K562 (cell line): ENCODE results near the gene TULP4. TPM values are rescaled to one million over a fixed set of nuclear protein-coding genes. Genes with fewer than 3 reads are reported as not detected.

Source experiments
- CREBBP ChIP-seq: IDR thresholded peaks from one replicate; pipeline ENCODE4 v1.6.1; 2012; ENCODE audit warnings: low read depth, mild to moderate bottlenecking, control low read depth, inconsistent platforms, low read length
- CXXC5 ChIP-seq: fragments of 250-450 bp; sonication (Bioruptor Pico); IDR thresholded peaks from 2 replicates; pipeline ENCODE4 v1.8.0; 2022; ENCODE audit warnings: inconsistent platforms, mild to moderate bottlenecking, moderate library complexity
- EWSR1 ChIP-seq: fragments of 450-650 bp; IDR thresholded peaks from 2 replicates; pipeline ENCODE4 v1.6.1; 2018; ENCODE audit warnings: borderline replicate concordance, mild to moderate bottlenecking, low read depth, moderate library complexity; ENCODE audit not compliant: partially characterized antibody
- FOXK2 ChIP-seq, 2 experiments: fragments of 450-650 bp; IDR thresholded peaks in 1 of 2; conservative IDR thresholded peaks in 1 of 2; 2 replicates each; pipeline ENCODE4 v1.6.1; 2016; ENCODE audit warnings: low read depth in 2 of 2, mild to moderate bottlenecking in 1 of 2
- HMG20B ChIP-seq: fragments of 250-450 bp; sonication (Bioruptor Pico); IDR thresholded peaks from 2 replicates; pipeline ENCODE4 v1.5.0; 2021; ENCODE audit warnings: mild to moderate bottlenecking
- KDM5B ChIP-seq: fragments of 200-600 bp; sonication (generic); IDR thresholded peaks from 2 replicates; pipeline ENCODE4 v1.6.1; 2012; ENCODE audit warnings: low read depth, mild to moderate bottlenecking, moderate library complexity, low read length, control low read depth, inconsistent platforms; ENCODE audit not compliant: insufficient replicate concordance
- LCOR ChIP-seq: sonication (generic); formaldehyde crosslinking; IDR thresholded peaks from 2 replicates; pipeline ENCODE4 v1.8.0; 2022; ENCODE audit warnings: mild to moderate bottlenecking, missing genetic modification reagents
- MCM3 ChIP-seq: fragments of 450-650 bp; IDR thresholded peaks from 2 replicates; pipeline ENCODE4 v1.6.1; 2016
- NR2C1 ChIP-seq, 2 experiments: fragments of 450-650 bp; IDR thresholded peaks; 2 replicates each; pipeline ENCODE4 v1.6.1; 2017; ENCODE audit warnings: mild to moderate bottlenecking in 2 of 2, antibody characterized with exemption in 1 of 2, inconsistent platforms in 1 of 2, missing compliant biosample characterization in 1 of 2, missing genetic modification characterization in 1 of 2
- PATZ1 ChIP-seq: fragments of 250-450 bp; sonication (Bioruptor Pico); IDR thresholded peaks from 2 replicates; pipeline ENCODE4 v1.5.0; 2020; ENCODE audit warnings: mild to moderate bottlenecking, borderline replicate concordance
- RAD21 ChIP-seq, 2 experiments: fragments of 250-450 bp in 1 of 2; fragments of 450-650 bp in 1 of 2; sonication (Bioruptor Pico) in 1 of 2; formaldehyde crosslinking in 1 of 2; IDR thresholded peaks in 1 of 2; conservative IDR thresholded peaks in 1 of 2; 2 replicates each; pipeline versions ENCODE4 v1.4.0 to v1.8.0; 2020 to 2022; ENCODE audit warnings: mild to moderate bottlenecking in 2 of 2, moderate library complexity in 1 of 2
- SIRT6 ChIP-seq: IDR thresholded peaks from one replicate; pipeline ENCODE4 v1.6.1; 2012; ENCODE audit warnings: low read depth, mild to moderate bottlenecking, control low read depth, inconsistent platforms, low read length, moderate library complexity
- SNRNP70 ChIP-seq: fragments of 200-400 bp; formaldehyde crosslinking; optimal IDR thresholded peaks from 2 replicates; pipeline ENCODE3; 2017; ENCODE audit warnings: low read depth, low read length
- ZNF175 ChIP-seq: fragments of 200-800 bp; sonication (Bioruptor generic); IDR thresholded peaks from 2 replicates; pipeline ENCODE4 v1.6.1; 2016; ENCODE audit warnings: low read depth, mild to moderate bottlenecking, missing genetic modification characterization, missing compliant biosample characterization
- ZNF212 ChIP-seq: fragments of 450-650 bp; formaldehyde crosslinking; IDR thresholded peaks from 2 replicates; pipeline ENCODE4 v1.4.0; 2020; ENCODE audit warnings: mild to moderate bottlenecking
- ZNF644 ChIP-seq: fragments of 200-800 bp; sonication (Bioruptor generic); IDR thresholded peaks from 2 replicates; pipeline ENCODE4 v1.6.1; 2016; ENCODE audit warnings: low read depth, missing genetic modification characterization, missing compliant biosample characterization
- polyA plus RNA-seq, 8 experiments: library from polyadenylated mRNA; depleted of rRNA in 4 of 8; stranded (reverse) in 5 of 8; unstranded in 3 of 8; fragments of >200 nt; fragmentation: Nextera tagmentation in 2 of 8; fragmentation: Illumina TruSeq in 1 of 8; extraction: Ambion mirVana in 2 of 8; extraction: Trizol in 1 of 8; gene quantifications; 2 replicates each; pipeline versions ENCODE4 v1.2.1 to v1.2.3, GENCODE V29; 2011 to 2014; ENCODE audit warnings: inconsistent platforms in 1 of 8, missing spikeins in 1 of 8
- total RNA-seq, 7 experiments: library from RNA; depleted of rRNA in 6 of 7; stranded (reverse); fragments of >200 nt in 6 of 7; fragmentation: Illumina TruSeq in 2 of 7; extraction: Trizol in 2 of 7; gene quantifications; 2 replicates each; pipeline versions ENCODE4 v1.2.1 to v1.2.3, GENCODE V29; 2011 to 2021; ENCODE audit warnings: low replicate concordance in 1 of 7

Gene TULP4
- total and polyA plus RNA-seq, 9 of the 15 experiments (the other 6 are each of a cell fraction or from before 2014, with no cell fraction given) = 1.2 to 50.4 (median 11.0) TPM

- peak; percentile 77 for TF ChIP-seq CXXC5 (CRISPR knock-in tag)
- TF ChIP-seq MCM3 = no peak
- peak; percentile 91 for TF ChIP-seq NR2C1 (IDR thresholded peaks at IDR 0.05)
- peak; percentile 90 for TF ChIP-seq NR2C1 (tag; IDR thresholded peaks at IDR 0.05)
- TF ChIP-seq LCOR (CRISPR knock-in tag) = peak; percentile 93
- TF ChIP-seq FOXK2 (conservative IDR thresholded peaks at IDR 0.05 in 1 of 2, IDR thresholded peaks at IDR 0.05 in 1 of 2; ENCODE audit: low read depth in 2 of 2) = no peak
- TF ChIP-seq PATZ1 (CRISPR knock-in tag) = no peak
- no peak for TF ChIP-seq HMG20B (CRISPR knock-in tag)
- TF ChIP-seq ZNF175 (CRISPR knock-in tag) = 0 out of 2 replicates have a peak, but pooled peaks have one; percentile 50
- TF ChIP-seq ZNF644 = peak; percentile 88
- TF ChIP-seq RAD21 (CRISPR knock-in tag; conservative IDR thresholded peaks at IDR 0.05 in 1 of 2, IDR thresholded peaks at IDR 0.05 in 1 of 2) = 0 out of 4 replicates have a peak, but pooled peaks of 1 of the 2 experiments have one; percentile 2
- TF ChIP-seq CREBBP = no peak
- no peak for TF ChIP-seq SNRNP70
- no peak for TF ChIP-seq KDM5B
- TF ChIP-seq SIRT6 = no peak
- TF ChIP-seq EWSR1 = no peak
- no peak for TF ChIP-seq ZNF212 (CRISPR knock-in tag)
These were observed 224.0 kb downstream of the TULP4 start (continued) for GRCh38 chr6:158536084-158536890.
